Adrenal gland (tissue), 12 donors: Measurements from ENCODE around the gene DUSP2. TPM values are rescaled to one million over a fixed set of nuclear protein-coding genes. Genes with fewer than 3 reads are reported as not detected.
A peak's percentile ranks its signal among the peaks of the same experiment; 100 is the strongest.
"Not testable (repeated sequence)": the region's sequence is repeated elsewhere in the genome, so short reads cannot be mapped to it uniquely, and the experiment has no call there.

Experiments used
- DNase-seq, 7 donors: peaks; one replicate each; pipeline ENCODE4 v3.0.0-alpha.2; 2019 to 2020
- H3K27ac ChIP-seq, 5 donors: fragments of 200-600 bp; sonication (generic) in 4 of 5; 1 replicate in 3 of 5; 2 replicates in 2 of 5; pipeline versions ENCODE4 v1.5.1 to v1.8.0; 2016 to 2020; ENCODE audit warnings: mild to moderate bottlenecking in 1 of 5
- H3K27me3 ChIP-seq: fragments of 200-600 bp; 2 replicates; pipeline ENCODE4 v1.8.0; 2021
- H3K36me3 ChIP-seq, 2 donors: fragments of 200-600 bp; replicated peaks in 1 of 2; 1 replicate in 1 of 2; 2 replicates in 1 of 2; pipeline versions ENCODE4 v1.5.1 to v1.8.0; 2018 to 2022
- H3K4me1 ChIP-seq, 2 donors: fragments of 200-600 bp; replicated peaks in 1 of 2; 1 replicate in 1 of 2; 2 replicates in 1 of 2; pipeline versions ENCODE4 v1.5.1 to v1.8.0; 2018 to 2021
- H3K4me3 ChIP-seq, 4 donors: fragments of 200-600 bp; sonication (generic) in 3 of 4; one replicate each; pipeline ENCODE4 v1.5.1; 2016 to 2018
- H3K9me3 ChIP-seq, 3 donors: fragments of 200-600 bp; sonication (generic) in 1 of 3; replicated peaks in 1 of 3; 1 replicate in 2 of 3; 2 replicates in 1 of 3; pipeline versions ENCODE4 v1.5.1 to v1.8.0; 2016 to 2021
- CTCF ChIP-seq, 6 experiments: fragments of 450-650 bp in 4 of 6; fragments of 200-600 bp in 2 of 6; sonication (generic) in 1 of 6; IDR thresholded peaks; 1 replicate in 5 of 6; 2 replicates in 1 of 6; pipeline versions ENCODE4 v1.5.1 to v1.8.0; 2016 to 2021; ENCODE audit warnings: antibody characterized with exemption in 6 of 6, mild to moderate bottlenecking in 2 of 6, moderate library complexity in 1 of 6
- POLR2A ChIP-seq, 2 donors: fragments of 450-650 bp; IDR thresholded peaks; one replicate each; pipeline ENCODE4 v1.6.1; 2017; ENCODE audit warnings: antibody characterized with exemption in 2 of 2, mild to moderate bottlenecking in 2 of 2, moderate library complexity in 1 of 2
- WGBS, 4 donors: extraction: QIAGEN DNeasy Blood & Tissue Kit in 2 of 4; methylation state at CpG; one replicate each; pipeline versions ENCODE4 v1.1.5 to v1.1.7; 2013 to 2017; 5-methylcytosine and 5-hydroxymethylcytosine counted together
- intact Hi-C, 2 donors: fragments of 100-400 bp; cut with DNase I; formaldehyde crosslinking; loops; one replicate each; pipeline versions ENCODE4 v1.14.1 to v1.15.0; 2022 to 2023
- polyA plus RNA-seq, 3 donors: library from polyadenylated mRNA; stranded (reverse); fragments of 200-250 nt in 2 of 3; fragments of 350-450 nt in 1 of 3; fragmentation: Illumina TruSeq in 1 of 3; extraction: RNeasy Lipid Tissue Mini Kit (QIAGEN cat#74804) in 1 of 3; gene quantifications; one replicate each; pipeline ENCODE4 v1.2.3, GENCODE V29; 2013 to 2014
- total RNA-seq, 9 donors: library from RNA; depleted of rRNA in 4 of 9; stranded (reverse); fragments of >200 nt in 4 of 9; fragments of 120-200 nt in 1 of 9; fragmentation: NEBNext Ultra II Directional in 1 of 9; extraction: Animal tissue kit (Norgen Biotek cat#: 25700) in 1 of 9; gene quantifications; one replicate each; pipeline versions ENCODE4 v1.1.0 to v1.2.4, GENCODE V29; 2013 to 2023
- donor health status: healthy with polysubstance abuse.
- donor health status: Bipolar disorder and iron deficiency.
- donor health status: DM: yes; HTN: yes; CAD: no.
- donor health status: DM: no; HTN: no; CAD: no.
- donor health status: DM: no; HTN: no; CAD: no.
- donor health status: DM: yes; HTN: yes; CAD: no.

DUSP2 gene
- total and polyA plus RNA-seq, 12 donors, result 0.48 to 4.7 (median 1.9) TPM

GRCh38 chr2:96143848-96144480 lies 1.3 kb downstream of the DUSP2 start:
- peak in 1 of 7 donors; percentile 8 for DNase-seq
- H3K27me3 ChIP-seq, result no peaks in the 10 kb centered on the region
- no peaks in the 10 kb centered on the region for H3K9me3 ChIP-seq
- intact Hi-C loops, result loop anchor here in 1 of 2 donors (10.0 kb wide), 1 partner anchor 121 kb away; the partner anchor contains the start of genes CIAO1 and TMEM127
- H3K36me3 ChIP-seq, result no peaks in the 10 kb centered on the region
- TF ChIP-seq POLR2A (IDR thresholded peaks at IDR 0.05) (no peak), CTCF (IDR thresholded peaks at IDR 0.05) (peak in 1 of 6 experiments; percentile 11)
- WGBS, 4 donors, result 92 to 96% (median 94%) methylated on average over 9 to 23 of the region's 23 CpGs
- H3K4me3 ChIP-seq, result no peak overlapping the region
- H3K4me1 ChIP-seq, result peaks cover 16 to 27% of the 10 kb centered on the region in 2 donors
- H3K27ac ChIP-seq, result no peak overlapping the region

DNA sequence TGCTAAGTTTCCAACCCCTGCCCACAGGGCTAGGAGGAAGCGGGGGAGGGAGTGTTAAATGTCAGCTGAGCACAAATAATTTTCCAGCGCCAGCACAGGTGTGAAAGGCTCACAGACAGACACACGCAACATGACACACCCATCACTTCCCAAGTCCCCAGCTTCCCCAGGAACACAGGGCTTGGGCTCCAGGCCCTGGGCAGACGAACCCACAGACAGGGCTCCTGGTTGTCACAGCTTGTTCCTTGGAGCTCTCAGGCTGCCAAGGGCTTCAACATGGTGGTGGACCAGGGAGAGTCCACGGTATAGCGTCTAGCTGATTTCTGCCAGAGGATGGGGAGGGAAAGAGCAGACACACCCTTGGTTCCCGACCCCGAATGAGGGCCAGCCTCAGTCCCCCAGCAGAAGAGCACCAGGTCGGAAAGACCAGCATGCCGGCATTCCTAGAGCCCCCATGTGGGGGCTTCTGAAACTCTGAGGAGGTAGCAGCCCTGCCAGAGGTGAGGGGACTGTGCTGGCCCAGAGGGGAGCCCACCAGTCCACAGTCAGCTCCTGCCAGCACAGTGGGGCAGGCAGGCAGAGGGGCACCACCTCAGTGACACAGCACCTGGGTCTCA lies 1.9 kb downstream of the DUSP2 start:
- H3K27me3 ChIP-seq, result no peaks in the 10 kb centered on the region
- H3K9me3 ChIP-seq, result no peaks in the 10 kb centered on the region
- DNase-seq, result peak in 1 of 7 donors; percentile 4
- peaks cover 16 to 27% of the 10 kb centered on the region in 2 donors for H3K4me1 ChIP-seq
- TF ChIP-seq CTCF (IDR thresholded peaks at IDR 0.05), result no peak
- no peak for TF ChIP-seq POLR2A (IDR thresholded peaks at IDR 0.05)
- H3K36me3 ChIP-seq, result no peaks in the 10 kb centered on the region
- H3K4me3 ChIP-seq, result no peak overlapping the region
- intact Hi-C loops, result loop anchor here in 1 of 2 donors (10.0 kb wide), 1 partner anchor 121 kb away; the partner anchor contains the start of genes CIAO1 and TMEM127
- 89 to 97% (median 92%) methylated on average over 8 to 10 of the region's 10 CpGs for WGBS, 4 donors
- H3K27ac ChIP-seq, result no peak overlapping the region

DNA sequence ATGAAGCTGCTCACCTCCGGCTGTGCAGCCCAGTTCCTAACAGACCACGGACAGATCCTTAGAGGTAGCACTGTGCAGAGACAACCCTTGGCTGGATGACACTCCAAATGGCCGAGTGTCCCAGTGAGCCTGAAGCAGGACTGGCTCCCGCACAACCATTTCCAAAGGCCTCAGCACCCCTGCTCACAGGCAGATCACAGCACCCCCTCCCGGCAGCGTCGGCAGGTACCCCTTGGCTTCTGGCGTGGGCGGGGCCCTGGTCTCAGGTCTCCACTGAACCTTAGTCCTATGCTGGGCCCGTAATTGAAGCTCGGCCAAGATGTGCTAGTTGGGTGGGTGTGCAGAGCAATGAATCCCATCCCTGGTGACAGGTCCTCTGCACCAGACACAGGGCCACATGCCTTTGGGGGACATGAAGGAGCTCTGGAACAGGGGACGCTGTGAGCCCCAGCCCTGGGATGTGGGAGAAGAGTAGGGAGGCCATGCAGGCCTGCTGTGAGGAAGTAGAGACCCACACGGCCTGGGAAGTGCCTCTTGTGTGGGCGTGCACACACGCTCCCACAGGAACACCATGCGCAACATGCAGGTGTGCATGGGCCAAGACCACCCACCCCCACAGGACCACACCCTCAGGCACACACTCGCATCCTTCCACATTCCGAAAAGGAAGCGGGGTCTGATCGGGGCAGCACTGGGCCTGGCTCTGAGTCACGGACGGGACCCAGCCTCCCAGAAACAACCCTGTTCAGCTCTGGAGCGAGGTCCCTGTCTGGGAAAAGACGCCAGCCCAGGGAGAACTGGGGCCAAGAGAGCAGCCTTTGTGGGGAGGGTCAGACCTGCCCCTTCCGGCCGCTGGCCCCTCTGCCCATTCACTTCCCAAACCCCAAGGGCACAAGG lies 2.8 kb downstream of the DUSP2 start:
- Histone ChIP-seq H3K27ac (no peak overlapping the region), H3K27me3 (no peaks in the 10 kb centered on the region), H3K4me1 (peaks cover 16 to 27% of the 10 kb centered on the region in 2 donors), H3K4me3 (no peak overlapping the region), H3K9me3 (no peaks in the 10 kb centered on the region), H3K36me3 (no peaks in the 10 kb centered on the region)
- TF ChIP-seq POLR2A (IDR thresholded peaks at IDR 0.05) (no peak), CTCF (IDR thresholded peaks at IDR 0.05) (no peak)
- 88 to 96% (median 90%) methylated on average over 9 to 26 of the region's 26 CpGs for WGBS, 4 donors
- DNase-seq, result peak in 1 of 7 donors; percentile 6
- intact Hi-C loops, result loop anchor here in 1 of 2 donors (10.0 kb wide), 1 partner anchor 122 kb away; the partner anchor contains the start of genes CIAO1 and TMEM127

GRCh38 chr2:96141624-96141967 lies 3.6 kb downstream of the DUSP2 start:
- WGBS, 4 donors, result 91 to 99% (median 93%) methylated on average over 5 of the region's 5 CpGs
- DNase-seq, result not testable (repeated sequence)
- intact Hi-C loops, result loop anchor here in 1 of 2 donors (2.0 to 10.0 kb wide), 2 partner anchors 33 to 123 kb away; partner anchors contain the start of genes CIAO1 and TMEM127

More at GRCh38 chr2:96141624-96141967, 3.6 kb downstream of the DUSP2 start:
- H3K9me3 ChIP-seq, H3K27ac ChIP-seq, H3K36me3 ChIP-seq, H3K27me3 ChIP-seq, H3K4me3 ChIP-seq: not testable (repeated sequence)
- H3K4me1 ChIP-seq, result peaks cover 8 to 19% of the 10 kb centered on the region in 2 donors
